Activated CD4-positive, CD25-positive, alpha-beta regulatory T cell treated with anti-CD3 and anti-CD28 coated beads, Interleukin-2, amount 50 U/mL, for 24 hours (primary cell): Measurements from ENCODE around the gene SLC25A13.

ENCODE experiments used
- ATAC-seq, 2 donors: fragments of 150-1000 bp; cut with Tn5 transposase; one replicate each; pipeline ENCODE4 v1.10.0; 2021; ENCODE audit warnings: mild to moderate bottlenecking in 1 of 2, moderate library complexity in 1 of 2

The SLC25A13 gene

GRCh38 chr7:96085953-96086352 lies 235.9 kb downstream of the SLC25A13 start:
- no peak for ATAC-seq

- ATAC-seq = peak in 1 of 2 donors; percentile 46
Observed at GRCh38 chr7:96084881-96085553, 236.9 kb downstream of the SLC25A13 start.

GRCh38 chr7:96080027-96080426 lies 241.9 kb downstream of the SLC25A13 start:
- ATAC-seq = no peak

GRCh38 chr7:96076350-96076707 lies 245.6 kb downstream of the SLC25A13 start:
- ATAC-seq = no peak

GRCh38 chr7:96075510-96076349 lies 246.2 kb downstream of the SLC25A13 start:
- peak; percentile 74 to 78 for ATAC-seq

- no peak for ATAC-seq
Observed at GRCh38 chr7:96074871-96075270, 247.0 kb downstream of the SLC25A13 start.
